ENCODE data around the gene BMP15.

Gene BMP15

GRCh38 chrX:50910685-50911176 lies at the start of gene BMP15:
Gene BMP15, plus strand, starts transcription at chrX:50910735. Its CDS starts 49 bp downstream, at chrX:50910784.
- H3K36me3 ChIP-seq (ENCODE audit: insufficient read depth, low read length): no peaks in the 10 kb centered on the region
- no peak within 1 kb of the TSS for H2AFZ ChIP-seq (ENCODE audit: low read depth, low read length)
- no peaks in the 10 kb centered on the region for H3K4me1 ChIP-seq (ENCODE audit: insufficient read depth, low read length)
- H3K27me3 ChIP-seq (ENCODE audit: insufficient read depth, low read length): no peaks in the 10 kb centered on the region
- H3K9me3 ChIP-seq (ENCODE audit: low read length): no peaks in the 10 kb centered on the region
- H3K4me3 ChIP-seq (ENCODE audit: low read length): no peak within 1 kb of the TSS

DNA sequence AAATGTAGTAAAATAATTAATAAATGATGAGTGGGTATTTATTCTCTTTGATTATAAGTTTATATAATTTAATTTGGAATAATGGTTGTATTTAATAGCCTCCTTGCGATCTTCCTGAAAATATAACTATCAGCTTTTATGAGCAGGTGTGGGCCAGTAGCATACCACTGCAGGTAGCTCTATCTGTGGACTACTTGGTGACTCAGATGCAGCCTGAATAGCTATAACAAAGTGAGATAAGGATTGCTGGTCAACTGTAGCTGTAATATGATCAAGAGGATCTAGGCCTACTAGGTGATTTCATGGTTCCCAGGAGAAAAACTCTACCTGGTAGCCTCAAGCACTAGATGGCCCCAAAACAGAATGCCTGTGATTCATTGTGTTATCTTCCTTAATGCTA lies 47.1 kb upstream of the BMP15 start:
- Histone ChIP-seq H3K9me3 (ENCODE audit: low read length) (no peaks in the 10 kb centered on the region), H3K36me3 (ENCODE audit: insufficient read depth, low read length) (no peaks in the 10 kb centered on the region), H3K4me1 (ENCODE audit: insufficient read depth, low read length) (no peaks in the 10 kb centered on the region), H3K27me3 (ENCODE audit: insufficient read depth, low read length) (no peaks in the 10 kb centered on the region), H3K4me3 (ENCODE audit: low read length) (no peak overlapping the region), H2AFZ (ENCODE audit: low read depth, low read length) (no peak overlapping the region)

DNA sequence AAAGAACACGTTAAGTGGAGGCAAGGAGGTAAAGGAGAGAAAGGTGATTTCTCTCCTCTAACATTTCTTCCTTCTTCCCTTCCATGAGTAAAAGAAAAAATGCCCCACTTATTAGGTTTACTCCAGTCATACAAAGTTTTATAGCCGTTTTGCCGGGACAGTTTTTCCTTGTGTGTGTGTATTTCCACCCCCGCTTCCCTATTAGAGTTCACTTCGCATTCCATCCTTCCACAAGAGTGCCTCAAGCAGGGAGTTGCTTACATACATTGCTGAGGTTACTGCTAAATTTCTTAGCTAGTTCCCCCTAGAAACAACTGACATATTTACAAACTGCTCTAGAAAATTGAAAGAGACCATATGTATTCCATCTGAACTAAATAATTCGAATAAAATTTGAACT lies 45.2 kb upstream of the BMP15 start:
- no peaks in the 10 kb centered on the region for H3K4me1 ChIP-seq (ENCODE audit: insufficient read depth, low read length)
- no peak overlapping the region for H3K4me3 ChIP-seq (ENCODE audit: low read length)
- H2AFZ ChIP-seq (ENCODE audit: low read depth, low read length): no peak overlapping the region
- no peaks in the 10 kb centered on the region for H3K9me3 ChIP-seq (ENCODE audit: low read length)
- H3K27me3 ChIP-seq (ENCODE audit: insufficient read depth, low read length): no peaks in the 10 kb centered on the region
- no peaks in the 10 kb centered on the region for H3K36me3 ChIP-seq (ENCODE audit: insufficient read depth, low read length)

- no peak overlapping the region for H3K4me3 ChIP-seq (ENCODE audit: low read length)
Measured at GRCh38 chrX:50871922-50872453, 38.5 kb upstream of the BMP15 start.

GRCh38 chrX:50874876-50875275 lies 35.7 kb upstream of the BMP15 start:
- no peak overlapping the region for H2AFZ ChIP-seq (ENCODE audit: low read depth, low read length)
- no peaks in the 10 kb centered on the region for H3K9me3 ChIP-seq (ENCODE audit: low read length)
- no peaks in the 10 kb centered on the region for H3K27me3 ChIP-seq (ENCODE audit: insufficient read depth, low read length)
- H3K4me1 ChIP-seq (ENCODE audit: insufficient read depth, low read length): no peaks in the 10 kb centered on the region
- H3K36me3 ChIP-seq (ENCODE audit: insufficient read depth, low read length): no peaks in the 10 kb centered on the region
- H3K4me3 ChIP-seq (ENCODE audit: low read length): no peak overlapping the region

More at GRCh38 chrX:50871922-50872453, 38.5 kb upstream of the BMP15 start:
- H3K36me3 ChIP-seq (ENCODE audit: insufficient read depth, low read length): no peaks in the 10 kb centered on the region
- no peaks in the 10 kb centered on the region for H3K27me3 ChIP-seq (ENCODE audit: insufficient read depth, low read length)
- no peaks in the 10 kb centered on the region for H3K4me1 ChIP-seq (ENCODE audit: insufficient read depth, low read length)
- no peaks in the 10 kb centered on the region for H3K9me3 ChIP-seq (ENCODE audit: low read length)
- no peak overlapping the region for H2AFZ ChIP-seq (ENCODE audit: low read depth, low read length)

GRCh38 chrX:50876551-50876950 lies 34.0 kb upstream of the BMP15 start:
- no peaks in the 10 kb centered on the region for H3K36me3 ChIP-seq (ENCODE audit: insufficient read depth, low read length)

GRCh38 chrX:50877310-50877709 lies 33.2 kb upstream of the BMP15 start:
- no peak overlapping the region for H3K4me3 ChIP-seq (ENCODE audit: low read length)
- H3K27me3 ChIP-seq (ENCODE audit: insufficient read depth, low read length): no peaks in the 10 kb centered on the region
- H3K36me3 ChIP-seq (ENCODE audit: insufficient read depth, low read length): no peaks in the 10 kb centered on the region
- no peaks in the 10 kb centered on the region for H3K4me1 ChIP-seq (ENCODE audit: insufficient read depth, low read length)
- no peak overlapping the region for H2AFZ ChIP-seq (ENCODE audit: low read depth, low read length)
- H3K9me3 ChIP-seq (ENCODE audit: low read length): no peaks in the 10 kb centered on the region

More at GRCh38 chrX:50876551-50876950, 34.0 kb upstream of the BMP15 start:
- H3K4me3 ChIP-seq (ENCODE audit: low read length): no peak overlapping the region
- no peaks in the 10 kb centered on the region for H3K4me1 ChIP-seq (ENCODE audit: insufficient read depth, low read length)
- no peaks in the 10 kb centered on the region for H3K27me3 ChIP-seq (ENCODE audit: insufficient read depth, low read length)
- H2AFZ ChIP-seq (ENCODE audit: low read depth, low read length): no peak overlapping the region
- H3K9me3 ChIP-seq (ENCODE audit: low read length): no peaks in the 10 kb centered on the region

DNA sequence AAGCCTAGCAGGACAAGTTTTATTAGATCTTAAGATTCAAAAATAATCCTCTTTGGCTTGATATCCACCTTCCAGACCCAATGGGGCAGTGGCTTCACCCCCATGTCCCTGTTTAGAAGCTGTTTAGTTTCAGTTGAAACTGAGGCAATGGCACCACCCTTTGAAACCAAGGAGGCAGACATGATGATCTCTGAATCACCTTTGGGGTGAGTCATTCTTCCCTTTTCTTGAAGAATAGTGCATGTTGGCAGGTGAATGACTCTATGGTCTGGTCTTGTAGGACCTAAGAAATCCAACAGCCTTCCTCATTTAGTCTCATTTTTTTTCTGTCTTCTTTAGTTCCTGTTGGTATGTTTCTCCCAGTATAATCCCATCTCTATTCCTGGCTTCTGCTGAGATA lies 29.5 kb upstream of the BMP15 start:
- Histone ChIP-seq H2AFZ (ENCODE audit: low read depth, low read length) (no peak overlapping the region), H3K27me3 (ENCODE audit: insufficient read depth, low read length) (peaks cover 2% of the 10 kb centered on the region), H3K36me3 (ENCODE audit: insufficient read depth, low read length) (no peaks in the 10 kb centered on the region), H3K4me1 (ENCODE audit: insufficient read depth, low read length) (no peaks in the 10 kb centered on the region), H3K4me3 (ENCODE audit: low read length) (no peak overlapping the region), H3K9me3 (ENCODE audit: low read length) (no peaks in the 10 kb centered on the region)

DNA sequence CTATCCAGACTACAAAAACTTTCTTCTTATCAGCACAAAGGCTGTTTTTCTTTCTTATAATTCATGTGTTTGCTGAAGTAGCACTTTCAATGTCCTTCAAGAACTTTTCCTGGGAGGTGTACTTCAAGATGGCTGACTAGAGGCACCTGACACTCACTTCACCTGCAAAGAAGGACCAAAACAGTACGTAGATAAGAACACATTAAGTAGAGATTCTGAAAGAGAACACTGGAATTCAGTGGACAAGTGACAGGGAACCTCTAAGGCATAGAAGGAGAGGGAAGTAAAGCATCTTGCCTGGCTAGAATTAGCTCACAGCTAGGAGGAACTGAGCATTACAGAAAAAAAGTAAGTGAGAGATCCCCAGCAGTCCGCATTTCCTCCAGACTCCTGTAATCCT lies 21.7 kb upstream of the BMP15 start:
- Histone ChIP-seq H3K27me3 (ENCODE audit: insufficient read depth, low read length) (no peaks in the 10 kb centered on the region), H3K4me1 (ENCODE audit: insufficient read depth, low read length) (no peaks in the 10 kb centered on the region), H3K36me3 (ENCODE audit: insufficient read depth, low read length) (no peaks in the 10 kb centered on the region), H3K4me3 (ENCODE audit: low read length) (no peak overlapping the region), H3K9me3 (ENCODE audit: low read length) (no peaks in the 10 kb centered on the region), H2AFZ (ENCODE audit: low read depth, low read length) (no peak overlapping the region)

DNA sequence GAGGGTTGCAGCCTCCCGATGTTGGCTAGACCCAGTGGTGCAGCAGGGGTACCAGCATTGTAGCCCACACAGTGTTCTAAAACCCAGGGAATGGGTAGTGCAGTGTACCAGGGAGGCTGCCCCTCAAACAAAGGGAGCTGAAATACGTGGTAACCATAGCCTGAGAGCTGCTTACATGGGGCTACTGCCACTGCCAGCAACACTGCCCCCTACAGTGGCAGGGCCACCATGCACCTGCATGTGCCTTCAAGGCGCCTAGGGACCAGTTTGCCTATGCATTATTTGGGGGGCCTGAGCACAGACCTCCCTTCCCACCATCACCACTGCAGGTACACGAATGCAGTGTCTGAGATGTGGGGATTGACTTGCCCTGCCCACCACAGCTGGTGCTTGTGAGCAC lies 21.0 kb upstream of the BMP15 start:
- no peak overlapping the region for H3K4me3 ChIP-seq (ENCODE audit: low read length)
- no peaks in the 10 kb centered on the region for H3K27me3 ChIP-seq (ENCODE audit: insufficient read depth, low read length)
- no peak overlapping the region for H2AFZ ChIP-seq (ENCODE audit: low read depth, low read length)
- H3K9me3 ChIP-seq (ENCODE audit: low read length): no peaks in the 10 kb centered on the region
- H3K36me3 ChIP-seq (ENCODE audit: insufficient read depth, low read length): no peaks in the 10 kb centered on the region
- H3K4me1 ChIP-seq (ENCODE audit: insufficient read depth, low read length): no peaks in the 10 kb centered on the region

- no peak overlapping the region for H3K4me3 ChIP-seq (ENCODE audit: low read length)
- no peaks in the 10 kb centered on the region for H3K36me3 ChIP-seq (ENCODE audit: insufficient read depth, low read length)
- H2AFZ ChIP-seq (ENCODE audit: low read depth, low read length): no peak overlapping the region
- no peaks in the 10 kb centered on the region for H3K9me3 ChIP-seq (ENCODE audit: low read length)
- no peaks in the 10 kb centered on the region for H3K4me1 ChIP-seq (ENCODE audit: insufficient read depth, low read length)
- H3K27me3 ChIP-seq (ENCODE audit: insufficient read depth, low read length): no peaks in the 10 kb centered on the region
Measured at GRCh38 chrX:50893047-50893446, 17.5 kb upstream of the BMP15 start.

DNA sequence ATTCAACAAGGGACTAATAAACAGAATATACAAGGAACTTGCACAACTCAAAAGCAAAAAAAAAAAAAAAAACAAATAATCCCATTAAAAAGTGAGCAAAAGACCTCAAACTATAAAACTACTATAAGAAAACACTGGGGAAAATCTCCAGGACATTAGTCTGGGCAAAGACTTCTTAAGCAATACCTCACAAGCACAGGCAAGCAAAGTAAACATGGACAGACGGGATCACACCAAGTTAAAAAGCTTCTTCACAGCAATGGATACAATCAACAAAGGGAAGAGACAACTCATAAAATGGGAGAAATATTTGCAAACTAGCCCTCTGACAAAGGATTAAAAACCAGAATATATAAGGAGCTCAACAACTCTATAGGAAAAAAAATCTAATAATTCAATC lies 17.1 kb upstream of the BMP15 start:
- no peaks in the 10 kb centered on the region for H3K9me3 ChIP-seq (ENCODE audit: low read length)
- no peaks in the 10 kb centered on the region for H3K27me3 ChIP-seq (ENCODE audit: insufficient read depth, low read length)
- H3K36me3 ChIP-seq (ENCODE audit: insufficient read depth, low read length): no peaks in the 10 kb centered on the region

DNA sequence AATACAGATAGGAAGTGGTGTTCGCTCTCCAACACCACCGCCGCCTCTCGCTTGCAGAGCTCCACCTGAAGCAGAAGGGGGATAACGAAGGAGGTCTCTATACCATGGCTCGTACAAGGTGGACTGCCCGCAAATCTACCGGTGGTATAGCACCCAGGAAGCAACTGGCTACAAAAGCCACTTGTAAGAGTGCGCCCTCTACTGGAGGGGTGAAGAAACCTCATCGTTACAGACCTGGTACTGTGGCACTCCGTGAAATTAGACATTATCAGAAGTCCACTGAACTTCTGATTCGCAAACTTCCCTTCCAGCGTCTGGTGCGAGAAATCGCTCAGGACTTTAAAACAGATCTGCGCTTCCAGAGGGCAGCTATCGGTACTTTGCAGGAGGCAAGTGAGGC lies 5.2 kb upstream of the BMP15 start:
- no peaks in the 10 kb centered on the region for H3K9me3 ChIP-seq (ENCODE audit: low read length)
- no peak overlapping the region for H2AFZ ChIP-seq (ENCODE audit: low read depth, low read length)
- no peaks in the 10 kb centered on the region for H3K4me1 ChIP-seq (ENCODE audit: insufficient read depth, low read length)
- no peaks in the 10 kb centered on the region for H3K27me3 ChIP-seq (ENCODE audit: insufficient read depth, low read length)
- no peaks in the 10 kb centered on the region for H3K36me3 ChIP-seq (ENCODE audit: insufficient read depth, low read length)
- no peak overlapping the region for H3K4me3 ChIP-seq (ENCODE audit: low read length)

More for the DNA sequence above, 17.1 kb upstream of the BMP15 start:
- no peak overlapping the region for H3K4me3 ChIP-seq (ENCODE audit: low read length)
- no peak overlapping the region for H2AFZ ChIP-seq (ENCODE audit: low read depth, low read length)
- no peaks in the 10 kb centered on the region for H3K4me1 ChIP-seq (ENCODE audit: insufficient read depth, low read length)

DNA sequence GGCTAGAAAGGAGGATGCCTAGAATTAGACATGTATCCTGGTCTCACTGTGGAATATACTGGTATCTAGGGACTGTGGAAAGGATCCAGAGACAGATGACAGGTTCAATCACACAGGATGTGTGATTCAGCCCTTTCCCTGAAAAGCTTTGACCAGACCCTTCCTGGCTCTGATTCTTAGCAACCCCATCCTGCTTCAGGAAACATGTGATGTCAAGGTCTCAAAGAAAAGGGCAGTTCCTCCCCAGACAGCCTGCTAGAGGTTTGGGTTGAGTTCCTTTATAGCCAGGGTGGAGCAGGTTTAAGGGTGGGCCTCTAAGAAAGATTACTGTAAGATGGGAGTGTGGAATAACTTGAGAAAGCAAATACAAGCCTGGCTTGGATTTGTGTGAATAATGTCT lies 3.0 kb downstream of the BMP15 start:
- H3K4me3 ChIP-seq (ENCODE audit: low read length): no peak overlapping the region
- H3K27me3 ChIP-seq (ENCODE audit: insufficient read depth, low read length): peaks cover 3% of the 10 kb centered on the region
- H2AFZ ChIP-seq (ENCODE audit: low read depth, low read length): no peak overlapping the region
- no peaks in the 10 kb centered on the region for H3K4me1 ChIP-seq (ENCODE audit: insufficient read depth, low read length)
- H3K9me3 ChIP-seq (ENCODE audit: low read length): no peaks in the 10 kb centered on the region
- no peaks in the 10 kb centered on the region for H3K36me3 ChIP-seq (ENCODE audit: insufficient read depth, low read length)

Measured in neuron (in vitro differentiated cells).